ENCODE measurements around the gene DDX5. TPM values are rescaled to one million over a fixed set of nuclear protein-coding genes. Genes with fewer than 3 reads are reported as not detected.

DDX5 gene
- total RNA-seq, 1 donor from 2014 or later: 555 TPM

DNA sequence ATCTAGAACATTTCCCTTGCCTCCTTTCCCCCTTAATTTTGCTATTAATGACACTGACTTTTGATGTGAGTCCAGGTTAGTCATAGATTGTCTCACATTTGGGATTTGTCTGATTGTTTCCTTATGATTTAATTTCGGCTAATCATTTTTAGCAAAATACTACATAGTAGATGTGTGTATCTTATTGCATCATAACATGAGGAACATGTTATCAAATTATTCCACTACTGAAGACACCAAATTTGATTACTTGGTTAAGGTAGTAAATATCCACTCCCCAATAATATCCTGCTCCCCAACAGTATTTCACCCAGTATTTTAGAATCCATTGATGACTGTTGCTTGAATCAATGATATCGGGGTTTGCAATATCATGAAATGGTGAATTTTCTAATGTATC, 12.0 kb downstream of the DDX5 start:
- peaks cover 28% of the 10 kb centered on the region for H3K36me3 ChIP-seq (ENCODE audit: insufficient read depth, low read length)
- H3K27ac ChIP-seq (ENCODE audit: low read depth, low read length): no peak overlapping the region
- peak overlapping the region; percentile 9 for H3K4me2 ChIP-seq (ENCODE audit: low read length)
- no peak overlapping the region for H3K4me3 ChIP-seq (ENCODE audit: insufficient read depth, low read depth, low read length)
- Mint-ChIP-seq H3K9me3 (ENCODE audit: unreplicated experiment) (no peaks in the 10 kb centered on the region), H3K4me3 (ENCODE audit: unreplicated experiment) (peak overlapping the region; percentile 41), H3K36me3 (ENCODE audit: low read depth, unreplicated experiment) (peaks cover 12% of the 10 kb centered on the region), H3K27ac (ENCODE audit: unreplicated experiment) (peak overlapping the region; percentile 1), H3K27me3 (ENCODE audit: low read depth, unreplicated experiment) (no peaks in the 10 kb centered on the region), H3K4me1 (ENCODE audit: low read depth, unreplicated experiment) (peaks cover 24% of the 10 kb centered on the region)
- H3K9me3 ChIP-seq (ENCODE audit: insufficient read depth, low read depth, low read length): no peaks in the 10 kb centered on the region
- no peak for TF ChIP-seq EZH2 (IDR thresholded peaks at IDR 0.05; ENCODE audit: insufficient read depth, low read length)
- TF ChIP-seq, protein P1, sequence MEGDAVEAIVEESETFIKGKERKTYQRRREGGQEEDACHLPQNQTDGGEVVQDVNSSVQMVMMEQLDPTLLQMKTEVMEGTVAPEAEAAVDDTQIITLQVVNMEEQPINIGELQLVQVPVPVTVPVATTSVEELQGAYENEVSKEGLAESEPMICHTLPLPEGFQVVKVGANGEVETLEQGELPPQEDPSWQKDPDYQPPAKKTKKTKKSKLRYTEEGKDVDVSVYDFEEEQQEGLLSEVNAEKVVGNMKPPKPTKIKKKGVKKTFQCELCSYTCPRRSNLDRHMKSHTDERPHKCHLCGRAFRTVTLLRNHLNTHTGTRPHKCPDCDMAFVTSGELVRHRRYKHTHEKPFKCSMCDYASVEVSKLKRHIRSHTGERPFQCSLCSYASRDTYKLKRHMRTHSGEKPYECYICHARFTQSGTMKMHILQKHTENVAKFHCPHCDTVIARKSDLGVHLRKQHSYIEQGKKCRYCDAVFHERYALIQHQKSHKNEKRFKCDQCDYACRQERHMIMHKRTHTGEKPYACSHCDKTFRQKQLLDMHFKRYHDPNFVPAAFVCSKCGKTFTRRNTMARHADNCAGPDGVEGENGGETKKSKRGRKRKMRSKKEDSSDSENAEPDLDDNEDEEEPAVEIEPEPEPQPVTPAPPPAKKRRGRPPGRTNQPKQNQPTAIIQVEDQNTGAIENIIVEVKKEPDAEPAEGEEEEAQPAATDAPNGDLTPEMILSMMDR (IDR thresholded peaks at IDR 0.05; ENCODE audit: insufficient read depth, low read depth, low read length): no peak
- no peak for DNase-seq (ENCODE audit: low read depth)
- no peak for FAIRE-seq
- H3K4me1 ChIP-seq (ENCODE audit: insufficient read depth, low read length): peaks cover 13% of the 10 kb centered on the region
- no peak overlapping the region for H3K9ac ChIP-seq (ENCODE audit: low read length)
- no peak overlapping the region for H2AFZ ChIP-seq (ENCODE audit: low read depth, low read length)
- H3K79me2 ChIP-seq (ENCODE audit: insufficient read depth, low read length): peaks cover 30% of the 10 kb centered on the region
- peaks cover 28% of the 10 kb centered on the region for H4K20me1 ChIP-seq (ENCODE audit: insufficient read depth, low read length)
- H3K27me3 ChIP-seq (ENCODE audit: insufficient read depth, low read length): no peaks in the 10 kb centered on the region

DNA sequence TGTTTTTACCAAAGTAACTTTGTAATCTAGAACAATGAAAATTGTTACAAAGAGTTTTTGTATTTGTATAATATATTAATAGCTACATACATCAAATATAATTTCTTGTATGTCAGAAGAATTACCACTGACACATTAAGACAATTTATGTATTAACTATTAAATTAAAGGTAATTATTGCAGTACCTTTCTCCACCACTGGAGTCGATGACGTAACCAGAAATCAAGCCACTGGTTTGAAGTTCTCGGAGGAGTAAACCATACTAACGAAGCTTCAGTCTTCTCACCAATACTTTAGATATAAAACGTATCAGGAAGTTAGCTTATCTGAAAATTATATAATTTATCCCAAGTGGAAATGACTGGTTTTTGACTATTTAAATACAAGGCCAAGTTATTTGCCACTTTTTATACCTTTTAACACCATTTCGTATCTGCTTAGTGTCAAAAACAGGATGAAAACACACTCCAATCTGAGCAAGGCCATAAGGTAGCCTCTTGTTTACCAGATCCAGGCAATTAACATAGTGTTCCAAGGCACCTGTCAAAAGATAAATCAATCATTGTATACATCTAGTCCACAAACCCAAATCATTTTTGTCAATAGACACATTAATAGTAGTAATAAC, 13.5 kb downstream of the DDX5 start:
- H3K27ac ChIP-seq (ENCODE audit: low read depth, low read length): no peak overlapping the region
- no peaks in the 10 kb centered on the region for H3K27me3 Mint-ChIP-seq (ENCODE audit: low read depth, unreplicated experiment)

More for the DNA sequence above, 13.5 kb downstream of the DDX5 start:
- Histone ChIP-seq H3K9me3 (ENCODE audit: insufficient read depth, low read depth, low read length) (no peaks in the 10 kb centered on the region), H2AFZ (ENCODE audit: low read depth, low read length) (no peak overlapping the region), H3K4me3 (ENCODE audit: insufficient read depth, low read depth, low read length) (no peak overlapping the region), H3K4me1 (ENCODE audit: insufficient read depth, low read length) (peaks cover 10% of the 10 kb centered on the region), H4K20me1 (ENCODE audit: insufficient read depth, low read length) (peaks cover 13% of the 10 kb centered on the region), H3K4me2 (ENCODE audit: low read length) (no peak overlapping the region), H3K9ac (ENCODE audit: low read length) (no peak overlapping the region), H3K36me3 (ENCODE audit: insufficient read depth, low read length) (peaks cover 13% of the 10 kb centered on the region), H3K79me2 (ENCODE audit: insufficient read depth, low read length) (peaks cover 26% of the 10 kb centered on the region), H3K27me3 (ENCODE audit: insufficient read depth, low read length) (no peaks in the 10 kb centered on the region)
- Mint-ChIP-seq H3K4me3 (ENCODE audit: unreplicated experiment) (no peak overlapping the region), H3K9me3 (ENCODE audit: unreplicated experiment) (no peaks in the 10 kb centered on the region), H3K4me1 (ENCODE audit: low read depth, unreplicated experiment) (peaks cover 13% of the 10 kb centered on the region), H3K36me3 (ENCODE audit: low read depth, unreplicated experiment) (peaks cover 10% of the 10 kb centered on the region), H3K27ac (ENCODE audit: unreplicated experiment) (no peak overlapping the region)
- TF ChIP-seq, protein P1 (IDR thresholded peaks at IDR 0.05; ENCODE audit: insufficient read depth, low read depth, low read length): peak; percentile 48
- TF ChIP-seq EZH2 (IDR thresholded peaks at IDR 0.05; ENCODE audit: insufficient read depth, low read length): no peak
- FAIRE-seq: no peak
- no peak for DNase-seq (ENCODE audit: low read depth)
